IPS-20b (cell line): ENCODE results near the gene ARMC6.
"Not testable (repeated sequence)": the region's sequence is repeated elsewhere in the genome, so short reads cannot be mapped to it uniquely, and the experiment has no call there.

Experiments used
- H3K27ac ChIP-seq: one replicate; pipeline ENCODE4 v1.5.1; 2013; ENCODE audit warnings: low read length
- H3K27me3 ChIP-seq: 2 replicates; pipeline ENCODE4 v1.6.1; 2013; ENCODE audit warnings: mild to moderate bottlenecking, low read length, inconsistent platforms; ENCODE audit not compliant: insufficient read depth
- H3K36me3 ChIP-seq: 2 replicates; pipeline ENCODE4 v1.6.1; 2013; ENCODE audit warnings: low read depth, mild to moderate bottlenecking, inconsistent platforms, low read length, moderate library complexity; ENCODE audit not compliant: insufficient read depth
- H3K4me1 ChIP-seq: 2 replicates; pipeline ENCODE4 v1.6.1; 2013; ENCODE audit warnings: mild to moderate bottlenecking, control low read depth, inconsistent platforms, low read length, moderate library complexity; ENCODE audit not compliant: insufficient read depth
- H3K4me3 ChIP-seq: 2 replicates; pipeline ENCODE4 v1.5.1; 2013; ENCODE audit warnings: mild to moderate bottlenecking, low read length, inconsistent platforms
- H3K9ac ChIP-seq: 2 replicates; pipeline ENCODE4 v1.6.1; 2013; ENCODE audit warnings: low read depth, mild to moderate bottlenecking, inconsistent platforms, low read length, moderate library complexity
- H3K9me3 ChIP-seq: 2 replicates; pipeline ENCODE4 v1.6.1; 2013; ENCODE audit warnings: mild to moderate bottlenecking, low read depth, low read length, inconsistent platforms; ENCODE audit not compliant: insufficient read depth

The ARMC6 gene

DNA sequence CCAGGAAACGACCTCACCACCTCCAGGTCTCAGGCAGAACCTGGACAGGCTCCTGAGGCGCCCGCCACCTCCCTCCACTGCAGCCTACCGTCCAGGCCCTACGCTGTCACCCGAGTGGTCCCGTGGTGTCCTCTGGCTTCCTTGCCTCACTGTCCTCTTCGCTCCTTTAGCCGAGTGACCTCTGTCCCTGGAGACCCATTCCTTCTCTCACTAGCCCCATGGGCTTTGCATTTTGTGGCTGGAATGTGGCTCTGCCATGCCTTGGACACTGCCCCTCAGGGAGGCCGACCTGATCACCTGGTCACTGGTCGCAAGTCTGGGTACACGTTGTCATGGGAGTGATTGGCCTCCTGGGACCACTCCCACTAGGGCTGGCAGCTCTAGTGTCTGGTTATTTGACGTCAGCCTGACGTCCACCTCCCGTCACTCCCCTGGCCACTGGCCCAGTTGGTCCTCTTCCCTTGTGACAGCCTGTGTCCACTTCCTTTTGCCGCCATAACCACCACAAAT, 48.3 kb downstream of the ARMC6 start:
- peaks cover 28% of the 10 kb centered on the region for H3K27me3 ChIP-seq
- no peak overlapping the region for H3K4me3 ChIP-seq
- no peaks in the 10 kb centered on the region for H3K4me1 ChIP-seq
- no peak overlapping the region for H3K9ac ChIP-seq
- no peaks in the 10 kb centered on the region for H3K9me3 ChIP-seq
- H3K36me3 ChIP-seq, result no peaks in the 10 kb centered on the region
- H3K27ac ChIP-seq, result no peak overlapping the region

DNA sequence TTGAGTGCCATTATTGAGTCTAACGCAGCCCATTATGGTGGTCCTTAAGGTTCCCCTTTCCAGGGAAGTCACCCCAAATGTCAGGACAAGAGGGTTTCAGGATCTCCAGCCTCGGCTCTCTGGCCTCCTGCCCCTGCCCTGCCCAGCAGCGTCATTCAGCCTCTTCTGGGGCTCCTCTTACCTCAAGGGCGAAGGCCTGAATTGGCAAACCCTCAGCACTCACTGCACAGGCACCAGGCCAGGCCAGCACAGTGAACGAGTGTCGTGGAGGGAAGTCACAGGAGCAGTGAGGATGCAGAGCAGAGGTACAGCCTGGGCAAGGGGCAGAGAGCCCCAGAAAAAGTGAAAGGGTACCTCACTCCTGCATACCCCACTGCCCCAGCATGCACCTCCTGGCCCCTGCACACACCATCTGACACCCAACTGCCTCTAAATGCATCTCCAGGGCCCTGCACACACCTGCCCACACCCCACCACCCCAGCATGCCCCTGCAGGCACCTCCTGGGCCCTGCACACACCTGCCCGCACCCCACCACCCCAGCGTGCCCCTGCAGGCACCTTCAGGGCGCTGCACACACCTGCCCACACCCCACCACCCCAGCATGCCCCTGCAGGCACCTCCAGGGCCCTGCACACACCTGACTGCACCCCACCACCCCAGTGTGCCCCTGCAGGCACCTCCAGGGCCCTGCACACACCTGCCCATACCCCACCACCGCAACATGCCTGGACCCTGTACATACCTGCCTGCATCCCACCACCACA, 50.2 kb downstream of the ARMC6 start:
- H3K4me1 ChIP-seq, result peaks cover 3% of the 10 kb centered on the region; the same call in 1 of the 2 replicates
- no peak overlapping the region for H3K9ac ChIP-seq
- H3K9me3 ChIP-seq, result no peaks in the 10 kb centered on the region
- peaks cover 14% of the 10 kb centered on the region for H3K27me3 ChIP-seq
- H3K36me3 ChIP-seq, result no peaks in the 10 kb centered on the region
- no peak overlapping the region for H3K27ac ChIP-seq
- no peak overlapping the region for H3K4me3 ChIP-seq

- H3K9ac ChIP-seq, result no peak overlapping the region
- no peak overlapping the region for H3K27ac ChIP-seq
- H3K36me3 ChIP-seq, result no peaks in the 10 kb centered on the region
- no peaks in the 10 kb centered on the region for H3K9me3 ChIP-seq
- H3K27me3 ChIP-seq, result no peaks in the 10 kb centered on the region
- no peak overlapping the region for H3K4me3 ChIP-seq
- peaks cover 13% of the 10 kb centered on the region; the same call in 1 of the 2 replicates for H3K4me1 ChIP-seq
Observed at GRCh38 chr19:19087676-19088075, 54.3 kb downstream of the ARMC6 start.

DNA sequence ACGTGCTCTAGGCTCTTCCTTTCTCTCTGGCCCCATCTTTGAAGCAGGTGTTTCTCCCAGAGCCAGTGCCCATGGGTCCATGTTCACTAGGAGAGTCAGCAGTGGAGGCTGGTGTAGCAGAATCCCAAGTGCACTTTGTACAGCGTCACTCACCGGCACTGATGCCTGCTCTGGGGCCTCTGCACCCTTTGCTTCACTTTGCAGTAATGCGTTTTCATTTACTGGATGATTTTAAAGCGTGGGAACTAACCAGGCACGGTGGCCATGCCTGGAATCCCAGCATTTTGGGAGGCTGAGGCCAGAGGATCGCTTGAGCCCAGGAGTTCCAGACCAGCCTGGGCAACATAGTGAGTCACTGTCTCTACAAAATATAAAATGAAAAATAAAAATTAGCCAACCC, 61.1 kb downstream of the ARMC6 start:
- no peaks in the 10 kb centered on the region; the same call in 1 of the 2 replicates for H3K27me3 ChIP-seq
- H3K4me3 ChIP-seq, result no peak overlapping the region
- H3K27ac ChIP-seq, result no peak overlapping the region
- no peaks in the 10 kb centered on the region for H3K9me3 ChIP-seq
- no peaks in the 10 kb centered on the region for H3K36me3 ChIP-seq
- H3K9ac ChIP-seq, result no peak overlapping the region
- H3K4me1 ChIP-seq, result peaks cover 10% of the 10 kb centered on the region; the same call in 1 of the 2 replicates

- no peaks in the 10 kb centered on the region; the same call in none of the 2 replicates for H3K27me3 ChIP-seq
- H3K4me1 ChIP-seq, result no peaks in the 10 kb centered on the region
- no peak overlapping the region for H3K27ac ChIP-seq
- H3K9me3 ChIP-seq, result no peaks in the 10 kb centered on the region
- no peak overlapping the region for H3K9ac ChIP-seq
- H3K36me3 ChIP-seq, result no peaks in the 10 kb centered on the region
- no peak overlapping the region for H3K4me3 ChIP-seq
Observed at GRCh38 chr19:19095691-19096090, 62.3 kb downstream of the ARMC6 start.

GRCh38 chr19:19096641-19097627, 63.5 kb downstream of the ARMC6 start:
- Histone ChIP-seq H3K27ac (no peak overlapping the region), H3K9me3 (no peaks in the 10 kb centered on the region), H3K4me3 (no peak overlapping the region), H3K27me3 (no peaks in the 10 kb centered on the region; the same call in none of the 2 replicates), H3K4me1 (no peaks in the 10 kb centered on the region), H3K36me3 (no peaks in the 10 kb centered on the region), H3K9ac (no peak overlapping the region)

- no peaks in the 10 kb centered on the region for H3K9me3 ChIP-seq
- H3K4me3 ChIP-seq, result no peak overlapping the region
- no peaks in the 10 kb centered on the region for H3K4me1 ChIP-seq
- H3K27me3 ChIP-seq, result no peaks in the 10 kb centered on the region; the same call in none of the 2 replicates
- no peak overlapping the region for H3K27ac ChIP-seq
- no peaks in the 10 kb centered on the region for H3K36me3 ChIP-seq
- H3K9ac ChIP-seq, result no peak overlapping the region
Observed at GRCh38 chr19:19098084-19098702, 64.8 kb downstream of the ARMC6 start.

- H3K27ac ChIP-seq, result no peak overlapping the region
- H3K4me1 ChIP-seq, result no peaks in the 10 kb centered on the region
- no peaks in the 10 kb centered on the region; the same call in none of the 2 replicates for H3K27me3 ChIP-seq
- no peaks in the 10 kb centered on the region for H3K36me3 ChIP-seq
- H3K4me3 ChIP-seq, result no peak overlapping the region
- H3K9ac ChIP-seq, result no peak overlapping the region
- no peaks in the 10 kb centered on the region for H3K9me3 ChIP-seq
Observed at GRCh38 chr19:19098703-19099632, 65.6 kb downstream of the ARMC6 start.

DNA sequence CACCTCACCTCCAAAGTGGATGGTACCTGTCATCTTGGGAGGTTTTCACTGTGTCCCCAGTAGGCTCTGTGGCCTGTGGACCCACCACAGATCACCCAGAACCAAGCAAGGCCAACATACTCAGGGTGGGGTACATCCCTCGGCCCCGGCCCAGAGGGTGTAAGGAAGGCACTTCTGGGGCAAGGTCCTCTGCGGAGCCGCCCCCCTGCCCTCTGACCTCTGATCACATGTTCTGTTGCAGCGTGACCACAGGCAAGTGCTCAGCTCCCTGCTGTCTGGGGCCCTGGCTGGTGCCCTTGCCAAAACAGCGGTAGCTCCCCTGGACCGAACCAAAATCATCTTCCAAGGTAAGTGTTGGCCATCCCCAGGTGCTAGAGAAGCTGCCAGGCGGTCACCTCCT, 68.1 kb downstream of the ARMC6 start:
- H3K4me3 ChIP-seq, result no peak overlapping the region
- H3K9me3 ChIP-seq, result no peaks in the 10 kb centered on the region
- no peak overlapping the region for H3K27ac ChIP-seq
- no peaks in the 10 kb centered on the region for H3K36me3 ChIP-seq
- no peaks in the 10 kb centered on the region; the same call in 1 of the 2 replicates for H3K27me3 ChIP-seq
- peaks cover 4% of the 10 kb centered on the region; the same call in 1 of the 2 replicates for H3K4me1 ChIP-seq
- H3K9ac ChIP-seq, result no peak overlapping the region

GRCh38 chr19:19102566-19102965, 69.2 kb downstream of the ARMC6 start:
- H3K27me3 ChIP-seq, H3K9ac ChIP-seq, H3K4me3 ChIP-seq, H3K36me3 ChIP-seq, H3K9me3 ChIP-seq, H3K4me1 ChIP-seq, H3K27ac ChIP-seq: not testable (repeated sequence)
